GM12878 (cell line): ENCODE data around the gene KLHL2.

Experiments
- ASH2L ChIP-seq: fragments of 300-600, 200-600 bp; sonication (generic); IDR thresholded peaks from 2 replicates; pipeline ENCODE4 v1.6.1; 2017; ENCODE audit warnings: low read depth, mild to moderate bottlenecking, borderline replicate concordance
- CBX5 ChIP-seq: sonication (generic); IDR thresholded peaks from 2 replicates; pipeline ENCODE4 v1.6.1; 2016; ENCODE audit warnings: low read depth, moderate library complexity, mild to moderate bottlenecking, inconsistent platforms
- CEBPB ChIP-seq, 2 experiments: fragments of 150-350 bp in 1 of 2; IDR thresholded peaks; 2 replicates each; pipeline ENCODE4 v1.6.1; 2012 to 2014; ENCODE audit warnings: low read depth in 2 of 2, low read length in 2 of 2, borderline replicate concordance in 1 of 2, inconsistent platforms in 1 of 2
- EGR1 ChIP-seq, 2 experiments: IDR thresholded peaks; 1 replicate in 1 of 2; 2 replicates in 1 of 2; pipeline ENCODE4 v1.6.1; 2011 to 2012; ENCODE audit warnings: low read depth in 2 of 2, low read length in 2 of 2, borderline replicate concordance in 1 of 2, mild to moderate bottlenecking in 1 of 2, moderate library complexity in 1 of 2
- GABPA ChIP-seq: IDR thresholded peaks from 2 replicates; pipeline ENCODE4 v1.6.1; 2014; ENCODE audit warnings: antibody characterized with exemption, low read depth, mild to moderate bottlenecking, inconsistent platforms
- MEF2B ChIP-seq: fragments of 450-650 bp; IDR thresholded peaks from 2 replicates; pipeline ENCODE4 v1.6.1; 2018; ENCODE audit warnings: mild to moderate bottlenecking, moderate library complexity; ENCODE audit not compliant: partially characterized antibody, poor library complexity, severe bottlenecking
- NFYA ChIP-seq: IDR thresholded peaks from 2 replicates; pipeline ENCODE4 v1.6.1; 2011; ENCODE audit warnings: low read depth, mild to moderate bottlenecking, low read length, improper control_type of control experiment, borderline replicate concordance
- NR2C2 ChIP-seq: IDR thresholded peaks from 2 replicates; pipeline ENCODE4 v1.6.1; 2011; ENCODE audit warnings: borderline replicate concordance, low read depth; ENCODE audit not compliant: control insufficient read depth, insufficient read length
- POLR2A ChIP-seq: IDR thresholded peaks from 2 replicates; pipeline ENCODE4 v1.6.1; 2011; ENCODE audit warnings: low read depth, mild to moderate bottlenecking, low read length
- TCF7 ChIP-seq: IDR thresholded peaks from 2 replicates; pipeline ENCODE4 v1.6.1; 2014; ENCODE audit warnings: antibody characterized with exemption, borderline replicate concordance
- TF ChIP-seq, protein P1 (sequence below), 3 experiments: IDR thresholded peaks in 2 of 3; conservative IDR thresholded peaks in 1 of 3; 2 replicates each; pipeline ENCODE4 v1.5.1; 2011; ENCODE audit warnings: low read depth in 3 of 3, low read length in 3 of 3, mild to moderate bottlenecking in 3 of 3, control low read depth in 2 of 3, moderate library complexity in 2 of 3, inconsistent platforms in 1 of 3, mixed read lengths in 1 of 3; ENCODE audit not compliant: control insufficient read depth in 2 of 3, insufficient read depth in 1 of 3; ENCODE audit errors: extremely low read depth in 1 of 3
- TF ChIP-seq, protein P2 (sequence below): IDR thresholded peaks from 2 replicates; pipeline ENCODE4 v1.6.1; 2012; ENCODE audit warnings: mild to moderate bottlenecking, low read depth, low read length

DNA sequence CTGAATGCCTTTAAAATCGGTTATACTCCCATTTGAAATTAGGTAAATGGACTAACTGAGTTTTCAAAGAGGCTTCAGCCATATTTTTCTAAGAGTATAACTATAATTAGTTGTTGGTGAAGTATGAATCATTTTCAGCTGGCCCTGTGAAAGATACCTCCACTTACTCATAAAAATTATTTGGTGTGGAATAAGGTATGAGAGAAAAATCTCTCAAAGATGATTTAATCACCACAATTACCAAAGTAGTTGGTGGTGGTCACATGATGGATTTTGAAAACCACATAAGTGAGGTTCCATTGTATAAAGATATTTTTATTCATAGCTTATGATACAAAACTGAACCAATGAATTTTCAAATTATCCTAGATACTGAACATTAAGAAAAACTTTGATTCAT lies 9.0 kb upstream of the KLHL2 start:
- TF ChIP-seq, protein P1, sequence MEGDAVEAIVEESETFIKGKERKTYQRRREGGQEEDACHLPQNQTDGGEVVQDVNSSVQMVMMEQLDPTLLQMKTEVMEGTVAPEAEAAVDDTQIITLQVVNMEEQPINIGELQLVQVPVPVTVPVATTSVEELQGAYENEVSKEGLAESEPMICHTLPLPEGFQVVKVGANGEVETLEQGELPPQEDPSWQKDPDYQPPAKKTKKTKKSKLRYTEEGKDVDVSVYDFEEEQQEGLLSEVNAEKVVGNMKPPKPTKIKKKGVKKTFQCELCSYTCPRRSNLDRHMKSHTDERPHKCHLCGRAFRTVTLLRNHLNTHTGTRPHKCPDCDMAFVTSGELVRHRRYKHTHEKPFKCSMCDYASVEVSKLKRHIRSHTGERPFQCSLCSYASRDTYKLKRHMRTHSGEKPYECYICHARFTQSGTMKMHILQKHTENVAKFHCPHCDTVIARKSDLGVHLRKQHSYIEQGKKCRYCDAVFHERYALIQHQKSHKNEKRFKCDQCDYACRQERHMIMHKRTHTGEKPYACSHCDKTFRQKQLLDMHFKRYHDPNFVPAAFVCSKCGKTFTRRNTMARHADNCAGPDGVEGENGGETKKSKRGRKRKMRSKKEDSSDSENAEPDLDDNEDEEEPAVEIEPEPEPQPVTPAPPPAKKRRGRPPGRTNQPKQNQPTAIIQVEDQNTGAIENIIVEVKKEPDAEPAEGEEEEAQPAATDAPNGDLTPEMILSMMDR (IDR thresholded peaks at IDR 0.05 in 2 of 3, conservative IDR thresholded peaks at IDR 0.05 in 1 of 3; ENCODE audit: control insufficient read depth in 2 of 3, extremely low read depth in 1 of 3, insufficient read depth in 1 of 3, low read depth in 3 of 3, low read length in 3 of 3) = no peak
- TF ChIP-seq POLR2A (no peak), TCF7 (no peak), CBX5 (no peak), GABPA (no peak), NFYA (no peak), ASH2L (no peak), NR2C2 (no peak), EGR1 (IDR thresholded peaks at IDR 0.05; ENCODE audit: borderline replicate concordance in 1 of 2, low read depth in 2 of 2, low read length in 2 of 2) (no peak), MEF2B (no peak), CEBPB (IDR thresholded peaks at IDR 0.05; ENCODE audit: borderline replicate concordance in 1 of 2, low read depth in 2 of 2, low read length in 2 of 2) (no peak)
- TF ChIP-seq, protein P2, sequence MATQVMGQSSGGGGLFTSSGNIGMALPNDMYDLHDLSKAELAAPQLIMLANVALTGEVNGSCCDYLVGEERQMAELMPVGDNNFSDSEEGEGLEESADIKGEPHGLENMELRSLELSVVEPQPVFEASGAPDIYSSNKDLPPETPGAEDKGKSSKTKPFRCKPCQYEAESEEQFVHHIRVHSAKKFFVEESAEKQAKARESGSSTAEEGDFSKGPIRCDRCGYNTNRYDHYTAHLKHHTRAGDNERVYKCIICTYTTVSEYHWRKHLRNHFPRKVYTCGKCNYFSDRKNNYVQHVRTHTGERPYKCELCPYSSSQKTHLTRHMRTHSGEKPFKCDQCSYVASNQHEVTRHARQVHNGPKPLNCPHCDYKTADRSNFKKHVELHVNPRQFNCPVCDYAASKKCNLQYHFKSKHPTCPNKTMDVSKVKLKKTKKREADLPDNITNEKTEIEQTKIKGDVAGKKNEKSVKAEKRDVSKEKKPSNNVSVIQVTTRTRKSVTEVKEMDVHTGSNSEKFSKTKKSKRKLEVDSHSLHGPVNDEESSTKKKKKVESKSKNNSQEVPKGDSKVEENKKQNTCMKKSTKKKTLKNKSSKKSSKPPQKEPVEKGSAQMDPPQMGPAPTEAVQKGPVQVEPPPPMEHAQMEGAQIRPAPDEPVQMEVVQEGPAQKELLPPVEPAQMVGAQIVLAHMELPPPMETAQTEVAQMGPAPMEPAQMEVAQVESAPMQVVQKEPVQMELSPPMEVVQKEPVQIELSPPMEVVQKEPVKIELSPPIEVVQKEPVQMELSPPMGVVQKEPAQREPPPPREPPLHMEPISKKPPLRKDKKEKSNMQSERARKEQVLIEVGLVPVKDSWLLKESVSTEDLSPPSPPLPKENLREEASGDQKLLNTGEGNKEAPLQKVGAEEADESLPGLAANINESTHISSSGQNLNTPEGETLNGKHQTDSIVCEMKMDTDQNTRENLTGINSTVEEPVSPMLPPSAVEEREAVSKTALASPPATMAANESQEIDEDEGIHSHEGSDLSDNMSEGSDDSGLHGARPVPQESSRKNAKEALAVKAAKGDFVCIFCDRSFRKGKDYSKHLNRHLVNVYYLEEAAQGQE = no peak
